Lower lobe of right lung (tissue), 2 donors: ENCODE data around the gene MAFG. TPM values are rescaled to one million over a fixed set of nuclear protein-coding genes. Genes with fewer than 3 reads are reported as not detected.

ENCODE experiments used
- ATAC-seq, 2 donors: fragments of 200-7000 bp; cut with Tn5 transposase; one replicate each; pipeline ENCODE4 v1.9.1; 2020 to 2022; ENCODE audit warnings: mild to moderate bottlenecking in 2 of 2, moderate library complexity in 2 of 2
- DNase-seq: peaks from one replicate; pipeline ENCODE4 v3.0.0-alpha.2; 2020
- H3K27ac ChIP-seq: fragments of 200-600 bp; one replicate; pipeline ENCODE4 v1.8.0; 2022
- H3K27me3 ChIP-seq: fragments of 200-600 bp; one replicate; pipeline ENCODE4 v1.8.0; 2022; ENCODE audit warnings: low read depth
- H3K36me3 ChIP-seq: fragments of 200-600 bp; one replicate; pipeline ENCODE4 v1.8.0; 2022; ENCODE audit warnings: mild to moderate bottlenecking
- H3K4me1 ChIP-seq: fragments of 200-600 bp; one replicate; pipeline ENCODE4 v1.8.0; 2022
- H3K4me3 ChIP-seq: fragments of 200-600 bp; one replicate; pipeline ENCODE4 v1.8.0; 2022; ENCODE audit warnings: mild to moderate bottlenecking
- H3K9me3 ChIP-seq: fragments of 200-600 bp; one replicate; pipeline ENCODE4 v1.8.0; 2022
- CTCF ChIP-seq: fragments of 200-600 bp; IDR thresholded peaks from one replicate; pipeline ENCODE4 v1.8.0; 2022; ENCODE audit warnings: antibody characterized with exemption, mild to moderate bottlenecking
- intact Hi-C: fragments of 100-400 bp; cut with DNase I; formaldehyde crosslinking; loops from one replicate; pipeline ENCODE4 v1.11.0; 2022
- total RNA-seq: library from RNA; stranded (reverse); fragmentation: NEBNext Ultra II Directional; extraction: Animal tissue kit (Norgen Biotek cat#: 25700); gene quantifications from one replicate; pipeline ENCODE4 v1.2.1, GENCODE V29; 2021
- donor health status: DM: no; HTN: yes; CAD: no; lungs with severe emphysema.

The MAFG gene
- total RNA-seq, 1 donor from 2014 or later = 30.7 TPM

GRCh38 chr17:81908793-81909192 lies 18.7 kb downstream of the MAFG start:
- DNase-seq = no peak
- ATAC-seq = no peak
- peaks cover 60% of the 10 kb centered on the region for H3K36me3 ChIP-seq
- peaks cover 15% of the 10 kb centered on the region for H3K4me1 ChIP-seq
- TF ChIP-seq CTCF = no peak
- intact Hi-C loops = no loop called here
- no peaks in the 10 kb centered on the region for H3K27me3 ChIP-seq
- H3K27ac ChIP-seq = no peak overlapping the region
- no peak overlapping the region for H3K4me3 ChIP-seq
- no peaks in the 10 kb centered on the region for H3K9me3 ChIP-seq

- Histone ChIP-seq H3K36me3 (peaks cover 47% of the 10 kb centered on the region), H3K9me3 (no peaks in the 10 kb centered on the region), H3K27me3 (no peaks in the 10 kb centered on the region), H3K4me1 (peaks cover 20% of the 10 kb centered on the region), H3K4me3 (no peak overlapping the region), H3K27ac (no peak overlapping the region)
- ATAC-seq = no peak
- TF ChIP-seq CTCF = no peak
- no peak for DNase-seq
- intact Hi-C loops = no loop called here
These were observed 20.1 kb downstream of the MAFG start for GRCh38 chr17:81907219-81908145.

DNA sequence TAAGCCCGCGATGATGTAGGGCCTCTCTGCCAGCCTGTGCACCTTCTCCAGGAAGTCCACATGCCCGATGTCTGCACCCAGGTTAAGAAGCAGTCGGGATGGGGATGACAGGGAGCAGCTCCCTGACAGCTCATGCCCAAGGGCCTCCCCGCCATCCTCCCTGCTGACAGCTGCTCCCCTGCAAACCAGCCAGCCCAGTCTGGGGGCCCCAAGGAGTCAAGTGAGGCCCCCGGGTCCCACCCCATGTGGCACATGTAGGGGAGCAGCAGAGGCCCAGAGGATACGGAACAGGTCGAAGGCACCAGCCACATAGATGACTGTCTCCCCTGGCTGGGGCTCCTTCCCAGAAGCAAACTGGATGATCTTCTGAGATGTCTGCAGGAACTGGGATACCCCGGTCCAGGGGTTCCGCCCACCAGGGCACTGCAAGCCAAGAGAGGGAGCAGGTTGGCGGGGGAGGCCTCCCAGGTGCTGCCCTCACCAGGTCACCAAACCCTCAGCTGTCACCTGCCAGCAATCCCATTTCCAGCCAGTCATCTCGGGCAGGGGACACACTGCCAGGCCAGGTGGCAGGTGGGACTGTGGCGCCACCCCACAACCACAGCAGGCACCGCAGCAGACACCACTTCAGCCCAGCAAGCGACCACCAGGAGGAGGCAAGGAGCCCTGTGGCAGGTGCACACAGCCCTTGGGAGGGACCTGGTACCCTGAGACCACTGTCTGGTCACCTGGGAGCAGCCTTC lies 20.9 kb downstream of the MAFG start:
- ATAC-seq (no peak), DNase-seq (no peak)
- Histone ChIP-seq H3K4me1 (peaks cover 21% of the 10 kb centered on the region), H3K27ac (no peak overlapping the region), H3K9me3 (no peaks in the 10 kb centered on the region), H3K36me3 (peaks cover 40% of the 10 kb centered on the region), H3K27me3 (peaks cover 2% of the 10 kb centered on the region), H3K4me3 (no peak overlapping the region)
- intact Hi-C loops = no loop called here
- TF ChIP-seq CTCF = no peak

- Histone ChIP-seq H3K27ac (no peak overlapping the region), H3K4me1 (peaks cover 23% of the 10 kb centered on the region), H3K36me3 (peaks cover 40% of the 10 kb centered on the region), H3K9me3 (no peaks in the 10 kb centered on the region), H3K27me3 (peaks cover 4% of the 10 kb centered on the region), H3K4me3 (no peak overlapping the region)
- DNase-seq = no peak
- intact Hi-C loops = no loop called here
- no peak for TF ChIP-seq CTCF
- no peak for ATAC-seq
These were observed 21.5 kb downstream of the MAFG start for GRCh38 chr17:81905993-81906392.

GRCh38 chr17:81905424-81905875 lies 22.1 kb downstream of the MAFG start:
- no peak for ATAC-seq
- Histone ChIP-seq H3K4me1 (peaks cover 20% of the 10 kb centered on the region), H3K4me3 (no peak overlapping the region), H3K27me3 (peaks cover 4% of the 10 kb centered on the region), H3K36me3 (peaks cover 44% of the 10 kb centered on the region), H3K27ac (no peak overlapping the region), H3K9me3 (no peaks in the 10 kb centered on the region)
- TF ChIP-seq CTCF = no peak
- no peak for DNase-seq
- intact Hi-C loops = no loop called here
